ENCODE data around the gene NNMT. TPM values are rescaled to one million over a fixed set of nuclear protein-coding genes. Genes with fewer than 3 reads are reported as not detected.
"Not testable (repeated sequence)": the region's sequence is repeated elsewhere in the genome, so short reads cannot be mapped to it uniquely, and the experiment has no call there.

NNMT gene
- polyA plus RNA-seq, 2 donors, result 23.5 to 69.1 TPM

DNA sequence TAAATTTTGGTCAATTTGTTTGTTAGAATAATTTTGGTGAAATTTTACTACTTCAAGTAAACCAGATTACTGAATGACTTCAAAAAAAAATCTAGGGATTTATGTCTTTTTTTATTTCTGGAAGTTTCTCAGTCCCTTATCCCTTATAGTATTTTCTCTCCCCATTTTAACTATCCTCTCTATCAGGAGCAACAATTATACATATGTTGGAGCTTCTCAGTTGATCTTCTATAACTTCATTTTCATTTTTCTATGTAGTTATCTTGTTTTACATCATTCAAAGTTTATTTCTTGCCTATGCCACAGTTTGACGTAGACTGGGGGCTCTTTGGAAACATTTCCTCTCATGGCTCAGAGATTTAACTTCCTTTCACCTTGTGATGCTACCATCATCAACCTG is 34.2 kb downstream of the NNMT start:
- Histone ChIP-seq H3K4me3 (ENCODE audit: low read depth in 1 of 2, low read length in 2 of 2) (no peak overlapping the region), H3K4me1 (ENCODE audit: control insufficient read depth in 2 of 2, insufficient read depth in 2 of 2, low read length in 1 of 2) (no peaks in the 10 kb centered on the region)

GRCh38 chr11:114340311-114341131 is 44.3 kb downstream of the NNMT start:
- Histone ChIP-seq H3K9me3 (ENCODE audit: control insufficient read depth in 2 of 2, insufficient read depth in 1 of 2, low read depth in 1 of 2, low read length in 1 of 2) (peaks cover 0 to 3% of the 10 kb centered on the region in 2 donors), H3K36me3 (ENCODE audit: control insufficient read depth in 2 of 2, insufficient read depth in 2 of 2, low read length in 1 of 2) (no peaks in the 10 kb centered on the region), H3K27me3 (ENCODE audit: control insufficient read depth in 1 of 2, insufficient read depth in 2 of 2, low read length in 2 of 2) (no peaks in the 10 kb centered on the region), H3K4me1 (ENCODE audit: control insufficient read depth in 2 of 2, insufficient read depth in 2 of 2, low read length in 1 of 2) (peaks cover 3 to 4% of the 10 kb centered on the region in 2 donors), H3K27ac (ENCODE audit: low read depth in 2 of 2, low read length in 1 of 2) (peak overlapping the region in 1 of 2 donors; percentile 13), H3K4me3 (ENCODE audit: low read depth in 1 of 2, low read length in 2 of 2) (no peak overlapping the region)
- WGBS, 2 donors, result 24 to 28% methylated on average over 18 of the region's 18 CpGs

More for the DNA sequence above, 34.2 kb downstream of the NNMT start:
- Histone ChIP-seq H3K27me3 (ENCODE audit: control insufficient read depth in 1 of 2, insufficient read depth in 2 of 2, low read length in 2 of 2) (no peaks in the 10 kb centered on the region), H3K36me3 (ENCODE audit: control insufficient read depth in 2 of 2, insufficient read depth in 2 of 2, low read length in 1 of 2) (no peaks in the 10 kb centered on the region), H3K27ac (ENCODE audit: low read depth in 2 of 2, low read length in 1 of 2) (no peak overlapping the region), H3K9me3 (ENCODE audit: control insufficient read depth in 2 of 2, insufficient read depth in 1 of 2, low read depth in 1 of 2, low read length in 1 of 2) (no peaks in the 10 kb centered on the region)
- 73 to 75% methylated on average over 1 of the region's 1 CpG for WGBS, 2 donors

DNA sequence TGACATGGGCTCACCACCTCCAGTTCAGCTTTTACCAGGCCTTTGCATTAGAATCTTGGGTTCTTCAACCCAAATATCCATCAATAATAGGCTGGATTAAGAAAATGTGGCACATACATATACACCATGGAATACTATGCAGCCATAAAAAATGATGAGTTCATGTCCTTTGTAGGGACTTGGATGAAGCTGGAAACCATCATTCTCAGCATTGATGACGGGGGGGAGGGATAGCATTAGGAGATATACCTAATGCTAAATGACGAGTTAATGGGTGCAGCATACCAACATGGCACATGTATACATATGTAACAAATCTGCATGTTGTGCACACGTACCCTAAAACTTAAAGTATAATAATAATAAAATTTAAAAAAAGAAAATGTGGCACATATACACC is 45.5 kb downstream of the NNMT start:
- H3K27ac ChIP-seq (ENCODE audit: low read depth in 2 of 2, low read length in 1 of 2), result not testable (repeated sequence)

DNA sequence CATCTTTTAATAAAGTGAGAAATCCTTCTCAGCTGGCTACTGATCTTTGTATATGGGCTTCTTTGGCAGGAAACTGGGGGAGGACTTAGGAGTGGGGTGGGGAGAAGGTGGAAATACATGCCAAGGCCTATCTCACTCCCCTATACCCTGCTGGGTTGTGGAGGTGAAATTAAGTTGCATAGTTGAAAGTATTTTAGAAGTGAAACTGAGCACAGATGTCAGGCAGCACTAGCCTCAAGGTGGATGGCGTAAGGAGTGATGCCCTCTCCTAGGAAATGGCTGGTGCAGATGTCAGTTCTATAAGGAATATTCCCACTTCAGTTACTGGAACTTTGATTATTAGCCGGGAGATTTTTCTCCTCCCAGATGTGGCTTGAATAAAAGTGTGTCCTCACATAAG is 46.3 kb downstream of the NNMT start:
- Histone ChIP-seq H3K4me1 (ENCODE audit: control insufficient read depth in 2 of 2, insufficient read depth in 2 of 2, low read length in 1 of 2) (peaks cover 3 to 4% of the 10 kb centered on the region in 2 donors), H3K27me3 (ENCODE audit: control insufficient read depth in 1 of 2, insufficient read depth in 2 of 2, low read length in 2 of 2) (no peaks in the 10 kb centered on the region), H3K9me3 (ENCODE audit: control insufficient read depth in 2 of 2, insufficient read depth in 1 of 2, low read depth in 1 of 2, low read length in 1 of 2) (peaks cover 0 to 3% of the 10 kb centered on the region in 2 donors), H3K27ac (ENCODE audit: low read depth in 2 of 2, low read length in 1 of 2) (no peak overlapping the region), H3K36me3 (ENCODE audit: control insufficient read depth in 2 of 2, insufficient read depth in 2 of 2, low read length in 1 of 2) (no peaks in the 10 kb centered on the region), H3K4me3 (ENCODE audit: low read depth in 1 of 2, low read length in 2 of 2) (no peak overlapping the region)
- WGBS, 2 donors, result 93 to 95% methylated on average over 2 of the region's 2 CpGs

More for the DNA sequence above, 45.5 kb downstream of the NNMT start:
- not testable (repeated sequence) for H3K4me1 ChIP-seq (ENCODE audit: control insufficient read depth in 2 of 2, insufficient read depth in 2 of 2, low read length in 1 of 2); H3K27me3 ChIP-seq (ENCODE audit: control insufficient read depth in 1 of 2, insufficient read depth in 2 of 2, low read length in 2 of 2); H3K9me3 ChIP-seq (ENCODE audit: control insufficient read depth in 2 of 2, insufficient read depth in 1 of 2, low read depth in 1 of 2, low read length in 1 of 2); H3K36me3 ChIP-seq (ENCODE audit: control insufficient read depth in 2 of 2, insufficient read depth in 2 of 2, low read length in 1 of 2); H3K4me3 ChIP-seq (ENCODE audit: low read depth in 1 of 2, low read length in 2 of 2)
- WGBS, 2 donors, result 88 to 90% methylated on average over 3 of the region's 3 CpGs

DNA sequence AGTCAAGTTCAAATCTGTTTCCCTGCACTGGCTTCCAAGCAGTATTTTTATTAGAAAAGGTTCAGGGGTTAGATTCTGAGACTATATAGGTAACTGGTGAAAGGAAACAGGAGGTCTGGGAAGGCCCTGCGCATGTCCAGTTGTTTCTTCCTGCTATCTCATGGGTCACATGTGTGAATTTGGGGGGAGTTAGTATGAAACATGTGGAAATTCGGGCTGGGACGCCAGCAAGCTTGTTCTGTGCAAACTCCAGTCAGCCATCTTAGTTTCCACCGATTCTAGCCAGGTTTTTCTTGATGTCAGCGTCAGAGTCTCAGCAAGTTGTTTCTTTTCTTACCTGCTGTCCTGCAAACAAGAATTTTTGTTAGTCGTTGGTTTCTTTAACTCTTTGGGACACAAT is 46.8 kb downstream of the NNMT start:
- no peaks in the 10 kb centered on the region for H3K36me3 ChIP-seq (ENCODE audit: control insufficient read depth in 2 of 2, insufficient read depth in 2 of 2, low read length in 1 of 2)
- H3K4me1 ChIP-seq (ENCODE audit: control insufficient read depth in 2 of 2, insufficient read depth in 2 of 2, low read length in 1 of 2), result peaks cover 3 to 4% of the 10 kb centered on the region in 2 donors
- peaks cover 0 to 3% of the 10 kb centered on the region in 2 donors for H3K9me3 ChIP-seq (ENCODE audit: control insufficient read depth in 2 of 2, insufficient read depth in 1 of 2, low read depth in 1 of 2, low read length in 1 of 2)
- H3K27ac ChIP-seq (ENCODE audit: low read depth in 2 of 2, low read length in 1 of 2), result no peak overlapping the region
- WGBS, 2 donors, result 83 to 84% methylated on average over 6 of the region's 6 CpGs
- H3K27me3 ChIP-seq (ENCODE audit: control insufficient read depth in 1 of 2, insufficient read depth in 2 of 2, low read length in 2 of 2), result no peaks in the 10 kb centered on the region
- H3K4me3 ChIP-seq (ENCODE audit: low read depth in 1 of 2, low read length in 2 of 2), result no peak overlapping the region

DNA sequence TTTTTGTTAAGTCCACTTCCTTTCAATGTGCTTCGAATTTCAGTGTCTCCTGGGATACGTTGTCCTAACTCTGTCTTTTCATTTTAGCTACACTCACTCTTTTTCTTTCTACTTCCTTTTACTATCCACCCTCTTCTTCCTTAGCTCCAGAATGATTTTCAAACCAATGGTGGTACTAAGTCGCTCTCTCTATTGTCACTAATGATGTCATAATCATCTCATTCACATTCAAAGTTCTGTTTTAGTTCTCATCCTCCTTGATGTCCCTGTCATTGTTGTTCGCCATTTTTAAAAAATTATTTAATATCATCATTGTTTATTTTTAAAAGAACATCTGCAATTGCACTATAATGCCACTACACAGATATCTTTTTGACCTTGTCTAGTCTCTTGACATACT is 47.3 kb downstream of the NNMT start:
- peaks cover 0 to 3% of the 10 kb centered on the region in 2 donors for H3K9me3 ChIP-seq (ENCODE audit: control insufficient read depth in 2 of 2, insufficient read depth in 1 of 2, low read depth in 1 of 2, low read length in 1 of 2)
- H3K27me3 ChIP-seq (ENCODE audit: control insufficient read depth in 1 of 2, insufficient read depth in 2 of 2, low read length in 2 of 2), result no peaks in the 10 kb centered on the region
- H3K4me3 ChIP-seq (ENCODE audit: low read depth in 1 of 2, low read length in 2 of 2), result no peak overlapping the region
- no peaks in the 10 kb centered on the region for H3K36me3 ChIP-seq (ENCODE audit: control insufficient read depth in 2 of 2, insufficient read depth in 2 of 2, low read length in 1 of 2)
- 87 to 97% methylated on average over 4 of the region's 4 CpGs for WGBS, 2 donors
- H3K27ac ChIP-seq (ENCODE audit: low read depth in 2 of 2, low read length in 1 of 2), result no peak overlapping the region
- peaks cover 3 to 4% of the 10 kb centered on the region in 2 donors for H3K4me1 ChIP-seq (ENCODE audit: control insufficient read depth in 2 of 2, insufficient read depth in 2 of 2, low read length in 1 of 2)

GRCh38 chr11:114344494-114344893 is 48.3 kb downstream of the NNMT start:
- no peaks in the 10 kb centered on the region for H3K36me3 ChIP-seq (ENCODE audit: control insufficient read depth in 2 of 2, insufficient read depth in 2 of 2, low read length in 1 of 2)
- H3K27ac ChIP-seq (ENCODE audit: low read depth in 2 of 2, low read length in 1 of 2), result no peak overlapping the region
- H3K4me1 ChIP-seq (ENCODE audit: control insufficient read depth in 2 of 2, insufficient read depth in 2 of 2, low read length in 1 of 2), result peaks cover 3 to 6% of the 10 kb centered on the region in 2 donors
- 68 to 76% methylated on average over 4 of the region's 4 CpGs for WGBS, 2 donors
- no peak overlapping the region for H3K4me3 ChIP-seq (ENCODE audit: low read depth in 1 of 2, low read length in 2 of 2)
- H3K27me3 ChIP-seq (ENCODE audit: control insufficient read depth in 1 of 2, insufficient read depth in 2 of 2, low read length in 2 of 2), result no peaks in the 10 kb centered on the region
- H3K9me3 ChIP-seq (ENCODE audit: control insufficient read depth in 2 of 2, insufficient read depth in 1 of 2, low read depth in 1 of 2, low read length in 1 of 2), result peaks cover 0 to 3% of the 10 kb centered on the region in 2 donors

DNA sequence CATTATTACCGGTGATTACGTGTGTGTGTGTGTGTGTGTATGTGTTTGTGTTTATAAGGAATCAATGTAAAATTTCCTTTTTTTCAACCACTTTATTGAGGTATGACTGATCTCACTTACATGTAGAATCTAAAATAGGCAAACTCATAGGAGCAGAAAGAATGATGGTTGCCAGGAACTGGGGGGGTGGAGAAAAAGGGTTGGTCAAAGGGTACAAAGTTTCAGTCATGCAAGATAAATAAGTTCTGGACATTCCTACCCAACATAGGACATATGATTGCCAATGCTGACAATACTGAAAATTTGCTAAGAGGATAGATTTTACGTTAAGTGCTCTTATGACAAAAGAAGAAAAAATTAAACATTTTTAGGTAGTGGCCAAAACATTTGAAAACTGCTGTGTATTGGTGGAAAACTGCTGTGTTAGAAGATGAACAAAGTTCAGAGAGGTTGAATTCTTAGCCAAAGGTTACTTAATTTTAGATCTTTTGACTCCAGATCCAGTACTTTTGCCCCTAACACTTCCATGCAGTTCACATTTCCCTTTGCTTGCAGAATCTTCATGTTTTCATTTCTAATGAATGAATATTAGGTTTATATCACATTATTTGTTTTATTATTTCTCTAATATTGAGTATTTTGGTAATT is 49.5 kb downstream of the NNMT start:
- H3K36me3 ChIP-seq (ENCODE audit: control insufficient read depth in 2 of 2, insufficient read depth in 2 of 2, low read length in 1 of 2), result no peaks in the 10 kb centered on the region
- no peak overlapping the region for H3K4me3 ChIP-seq (ENCODE audit: low read depth in 1 of 2, low read length in 2 of 2)
- 93 to 95% methylated on average over 3 of the region's 3 CpGs for WGBS, 2 donors
- H3K9me3 ChIP-seq (ENCODE audit: control insufficient read depth in 2 of 2, insufficient read depth in 1 of 2, low read depth in 1 of 2, low read length in 1 of 2), result peaks cover 0 to 3% of the 10 kb centered on the region in 2 donors
- peaks cover under 1 to 3% of the 10 kb centered on the region in 2 donors for H3K4me1 ChIP-seq (ENCODE audit: control insufficient read depth in 2 of 2, insufficient read depth in 2 of 2, low read length in 1 of 2)
- no peak overlapping the region for H3K27ac ChIP-seq (ENCODE audit: low read depth in 2 of 2, low read length in 1 of 2)
- H3K27me3 ChIP-seq (ENCODE audit: control insufficient read depth in 1 of 2, insufficient read depth in 2 of 2, low read length in 2 of 2), result no peaks in the 10 kb centered on the region

DNA sequence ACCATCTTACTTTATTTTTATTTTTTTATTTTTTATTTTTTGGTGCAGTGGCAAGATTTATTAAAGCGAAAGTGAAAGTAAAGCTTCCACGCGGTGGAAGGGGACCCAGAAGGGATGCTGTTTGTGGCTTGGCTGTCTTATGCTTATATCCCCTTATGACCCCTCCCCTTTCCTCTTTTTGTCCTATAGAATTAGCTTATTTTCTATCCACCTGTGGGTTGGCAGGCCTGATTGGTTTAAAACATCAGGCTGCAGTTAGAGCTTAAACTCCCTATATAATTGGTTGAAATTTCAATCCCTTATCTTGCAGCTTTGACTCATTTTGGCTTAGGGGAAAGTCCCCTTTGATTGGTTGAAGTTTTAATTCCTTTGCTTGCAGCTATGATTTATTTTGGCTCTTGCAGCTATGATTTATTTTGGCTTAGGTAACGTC is 50.5 kb downstream of the NNMT start:
- H3K27ac ChIP-seq (ENCODE audit: low read depth in 2 of 2, low read length in 1 of 2), result no peak overlapping the region

More for the DNA sequence above, 50.5 kb downstream of the NNMT start:
- Histone ChIP-seq H3K36me3 (ENCODE audit: control insufficient read depth in 2 of 2, insufficient read depth in 2 of 2, low read length in 1 of 2) (no peaks in the 10 kb centered on the region), H3K4me1 (ENCODE audit: control insufficient read depth in 2 of 2, insufficient read depth in 2 of 2, low read length in 1 of 2) (peaks cover 0 to 2% of the 10 kb centered on the region in 2 donors), H3K4me3 (ENCODE audit: low read depth in 1 of 2, low read length in 2 of 2) (no peak overlapping the region), H3K27me3 (ENCODE audit: control insufficient read depth in 1 of 2, insufficient read depth in 2 of 2, low read length in 2 of 2) (no peaks in the 10 kb centered on the region), H3K9me3 (ENCODE audit: control insufficient read depth in 2 of 2, insufficient read depth in 1 of 2, low read depth in 1 of 2, low read length in 1 of 2) (no peaks in the 10 kb centered on the region)
- 54 to 56% methylated on average over 4 of the region's 4 CpGs for WGBS, 2 donors

All from esophagus (tissue), 2 donors.